DND-41 (cell line): Measurements from ENCODE around the gene ENAH.

Experiments used
- ATAC-seq: fragments of 200-7000 bp; cut with Tn5 transposase; 3 replicates; pipeline ENCODE4 v1.9.1; 2021; ENCODE audit warnings: low read depth; ENCODE audit not compliant: insufficient read depth
- DNase-seq: peaks from one replicate; pipeline ENCODE4 v3.0.0-alpha.2; 2020
- H2AFZ ChIP-seq: 2 replicates; pipeline ENCODE4 v1.6.0; 2012; ENCODE audit warnings: low read depth, low read length
- H3K27ac ChIP-seq: 2 replicates; pipeline ENCODE4 v1.5.1; 2012; ENCODE audit warnings: low read length, inconsistent platforms
- H3K27me3 ChIP-seq: fragments of 200-600 bp; sonication (generic); 2 replicates; pipeline ENCODE4 v1.6.0; 2012; ENCODE audit warnings: low read length, mild to moderate bottlenecking, inconsistent platforms; ENCODE audit not compliant: insufficient read depth, poor library complexity
- H3K36me3 ChIP-seq: 2 replicates; pipeline ENCODE4 v1.5.1; 2012; ENCODE audit warnings: low read length, inconsistent platforms; ENCODE audit not compliant: insufficient read depth
- H3K4me1 ChIP-seq: 2 replicates; pipeline ENCODE4 v1.5.1; 2012; ENCODE audit warnings: mild to moderate bottlenecking, low read length; ENCODE audit not compliant: insufficient read depth
- H3K4me2 ChIP-seq: 2 replicates; pipeline ENCODE4 v1.6.0; 2012; ENCODE audit warnings: mild to moderate bottlenecking, moderate library complexity, low read length, inconsistent platforms; ENCODE audit not compliant: insufficient read depth
- H3K4me3 ChIP-seq, 2 experiments: fragments of 200-600 bp in 1 of 2; shearing (Covaris generic) in 1 of 2; 2 replicates each; pipeline ENCODE4 v1.5.1; 2012 to 2016; ENCODE audit warnings: inconsistent platforms in 2 of 2, low read length in 2 of 2, mild to moderate bottlenecking in 2 of 2, low read depth in 1 of 2, moderate library complexity in 1 of 2
- H3K79me2 ChIP-seq: 2 replicates; pipeline ENCODE4 v1.6.0; 2012; ENCODE audit warnings: low read length, inconsistent platforms; ENCODE audit not compliant: insufficient read depth
- H3K9ac ChIP-seq: 2 replicates; pipeline ENCODE4 v1.6.0; 2012; ENCODE audit warnings: low read depth, mild to moderate bottlenecking, inconsistent platforms, low read length, moderate library complexity
- H3K9me3 ChIP-seq: 2 replicates; pipeline ENCODE4 v1.5.1; 2012; ENCODE audit warnings: low read length, moderate library complexity, mild to moderate bottlenecking, inconsistent platforms; ENCODE audit not compliant: insufficient read depth, severe bottlenecking
- H4K20me1 ChIP-seq: 2 replicates; pipeline ENCODE4 v1.6.0; 2012; ENCODE audit warnings: low read length; ENCODE audit not compliant: insufficient read depth
- CTCF ChIP-seq: IDR thresholded peaks from 2 replicates; pipeline ENCODE4 v1.5.1; 2012; ENCODE audit warnings: borderline replicate concordance, low read length, moderate library complexity, mild to moderate bottlenecking; ENCODE audit not compliant: poor library complexity, severe bottlenecking; ENCODE audit errors: extremely low read depth
- EZH2 ChIP-seq: IDR thresholded peaks from 3 replicates; pipeline ENCODE4 v1.6.1; 2012; ENCODE audit warnings: borderline replicate concordance, low read depth, mild to moderate bottlenecking, moderate library complexity, low read length, inconsistent platforms; ENCODE audit not compliant: severe bottlenecking

Gene ENAH

GRCh38 chr1:225486856-225487255 is 166.1 kb downstream of the ENAH start:
- Histone ChIP-seq H3K9ac (no peak overlapping the region), H3K9me3 (no peaks in the 10 kb centered on the region), H3K79me2 (no peaks in the 10 kb centered on the region), H3K4me3 (no peak overlapping the region), H3K4me1 (no peaks in the 10 kb centered on the region), H3K4me2 (no peak overlapping the region), H4K20me1 (no peaks in the 10 kb centered on the region), H3K27me3 (peaks cover 5% of the 10 kb centered on the region), H3K27ac (no peak overlapping the region), H3K36me3 (no peaks in the 10 kb centered on the region), H2AFZ (no peak overlapping the region)
- no peak for TF ChIP-seq EZH2
- no peak for TF ChIP-seq CTCF
- ATAC-seq (no peak), DNase-seq (no peak)

GRCh38 chr1:225485991-225486530 is 166.9 kb downstream of the ENAH start:
- no peaks in the 10 kb centered on the region for H4K20me1 ChIP-seq
- H3K36me3 ChIP-seq, result no peaks in the 10 kb centered on the region
- H3K79me2 ChIP-seq, result no peaks in the 10 kb centered on the region
- no peak overlapping the region for H3K9ac ChIP-seq
- H3K4me2 ChIP-seq, result no peak overlapping the region
- no peaks in the 10 kb centered on the region for H3K9me3 ChIP-seq
- peaks cover 6% of the 10 kb centered on the region for H3K27me3 ChIP-seq
- no peak for DNase-seq
- no peak for ATAC-seq
- no peak overlapping the region for H3K27ac ChIP-seq
- TF ChIP-seq EZH2 (no peak), CTCF (no peak)
- H3K4me3 ChIP-seq, result no peak overlapping the region
- no peaks in the 10 kb centered on the region for H3K4me1 ChIP-seq
- no peak overlapping the region for H2AFZ ChIP-seq

GRCh38 chr1:225485226-225485625 is 167.7 kb downstream of the ENAH start:
- H3K9me3 ChIP-seq, result no peaks in the 10 kb centered on the region
- TF ChIP-seq CTCF (no peak), EZH2 (no peak)
- no peaks in the 10 kb centered on the region for H3K36me3 ChIP-seq
- H3K79me2 ChIP-seq, result no peaks in the 10 kb centered on the region
- no peaks in the 10 kb centered on the region for H4K20me1 ChIP-seq
- ATAC-seq, result no peak
- no peak overlapping the region for H3K4me3 ChIP-seq
- peaks cover 6% of the 10 kb centered on the region for H3K27me3 ChIP-seq
- DNase-seq, result no peak
- no peak overlapping the region for H2AFZ ChIP-seq
- no peak overlapping the region for H3K27ac ChIP-seq
- no peak overlapping the region for H3K4me2 ChIP-seq
- no peak overlapping the region for H3K9ac ChIP-seq
- no peaks in the 10 kb centered on the region for H3K4me1 ChIP-seq
